ENCODE results near the gene HSPA4L. TPM values are rescaled to one million over a fixed set of nuclear protein-coding genes. Genes with fewer than 3 reads are reported as not detected.

HSPA4L gene
- polyA plus RNA-seq, 10 donors = 5.4 to 150 (median 8.1) TPM

GRCh38 chr4:127783026-127783769 lies 1.1 kb downstream of the HSPA4L start:
- DNase-seq = peak; percentile 74 to 93 (median 88)

DNA sequence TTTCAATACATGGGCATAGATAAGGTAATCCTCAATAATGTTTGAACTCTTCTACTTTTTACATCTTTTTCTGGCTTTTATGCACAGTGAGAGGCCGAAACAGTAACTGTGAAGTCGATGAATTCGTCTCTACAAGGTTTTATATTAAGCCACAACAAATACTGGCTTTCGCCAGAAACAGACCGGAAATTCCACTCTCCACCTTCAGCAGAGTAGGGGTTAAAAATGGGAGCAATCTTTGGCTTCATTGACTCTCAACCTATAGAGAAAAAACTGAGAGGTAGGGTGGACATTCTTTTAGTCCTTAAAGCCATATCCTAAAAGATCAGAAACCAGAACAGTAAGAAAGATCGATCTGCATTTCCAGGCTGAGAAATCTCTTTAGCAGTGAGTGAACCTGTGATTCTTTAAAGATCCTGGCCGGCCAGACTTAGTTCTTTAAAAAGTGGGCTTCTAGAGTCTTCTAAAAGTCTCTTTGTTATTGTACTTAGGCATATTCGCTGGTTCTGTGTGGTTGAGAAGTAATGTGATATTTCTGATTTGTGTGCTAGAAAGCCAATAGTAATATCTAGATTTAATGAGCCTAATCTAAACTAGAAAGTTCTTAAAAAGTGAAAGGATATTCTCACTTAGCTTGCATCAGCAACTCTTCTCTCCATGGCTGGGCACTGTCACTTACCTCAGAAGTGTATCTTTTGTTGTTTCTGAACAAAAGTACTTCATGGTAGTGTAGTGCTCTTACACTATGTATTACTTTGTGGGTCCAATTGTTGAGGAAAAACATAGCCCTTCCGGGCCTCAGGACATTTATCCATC lies 2.0 kb downstream of the HSPA4L start:
- DNase-seq = peak in 1 of 3 donors; percentile 19

DNA sequence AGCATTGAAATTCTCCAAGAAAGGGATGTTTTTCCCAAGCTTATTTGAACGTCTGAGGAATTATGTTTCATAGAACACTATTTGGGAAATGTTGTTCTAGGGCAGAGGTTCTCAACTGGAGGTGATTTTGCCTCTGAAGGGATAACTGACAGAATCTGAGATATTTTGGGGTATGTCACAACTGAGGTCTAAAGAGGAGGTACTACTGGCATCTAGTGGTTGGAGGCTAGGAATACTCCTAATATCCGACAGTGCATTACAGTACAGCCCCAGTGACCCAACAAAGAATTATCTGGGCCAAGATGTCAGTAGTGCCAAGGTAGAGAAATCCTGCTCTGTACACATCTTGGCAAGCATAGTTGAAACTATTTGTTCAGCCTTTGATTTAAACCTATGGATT lies 6.4 kb downstream of the HSPA4L start:
- DNase-seq = no peak

- DNase-seq = no peak
Measured at GRCh38 chr4:127791391-127791790, 9.3 kb downstream of the HSPA4L start.

GRCh38 chr4:127793528-127793927 lies 11.4 kb downstream of the HSPA4L start:
- DNase-seq = no peak

DNA sequence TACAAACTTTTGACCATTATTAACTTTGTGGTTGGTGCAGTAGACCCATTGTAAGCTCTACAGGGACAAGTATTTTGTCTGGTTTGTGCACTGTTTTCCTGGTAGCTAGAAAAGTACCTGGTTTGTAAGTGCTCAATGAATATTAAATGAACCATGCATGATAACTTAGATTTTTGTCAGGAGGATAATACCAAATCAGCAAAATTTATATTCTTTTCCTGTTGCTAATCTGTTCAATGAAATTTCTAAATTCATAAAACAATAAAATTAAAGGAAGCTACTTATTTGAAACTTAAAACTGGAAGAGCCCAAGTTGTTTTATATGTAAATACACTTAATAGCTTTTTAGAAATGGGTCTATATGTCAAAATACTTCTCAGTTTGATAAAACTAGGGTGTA lies 17.6 kb downstream of the HSPA4L start:
- no peak for DNase-seq

DNA sequence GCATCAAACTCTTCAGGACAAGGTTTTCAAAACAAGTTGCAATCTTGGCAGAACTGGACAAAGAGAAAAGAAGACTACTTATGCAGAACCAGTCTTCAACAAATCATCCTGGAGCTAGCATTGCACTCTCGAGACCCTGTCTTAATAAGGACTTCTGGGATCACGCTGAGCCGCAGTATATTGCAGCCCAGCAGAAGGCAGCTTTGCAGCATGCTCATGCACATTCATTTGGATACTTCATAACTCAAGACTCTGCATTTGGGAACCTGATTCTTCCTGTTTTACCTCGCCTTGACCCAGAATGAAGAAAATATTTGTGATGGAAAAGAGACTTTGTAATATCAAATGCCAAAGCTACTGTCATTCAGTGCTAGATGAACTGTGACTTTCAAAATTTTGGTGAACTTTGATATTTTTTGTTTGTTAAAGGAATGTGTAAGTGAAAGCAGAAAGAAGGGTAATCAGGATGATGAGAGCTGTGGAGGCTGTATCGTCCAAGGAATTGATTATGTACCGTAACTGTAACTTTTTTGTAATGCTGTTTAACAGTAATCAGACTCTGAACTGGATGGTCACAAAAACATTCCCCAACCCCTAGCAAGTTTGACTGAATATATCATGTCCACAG lies 27.2 kb downstream of the HSPA4L start:
- peak in 1 of 3 donors; percentile 20 for DNase-seq

GRCh38 chr4:127810551-127810950 lies 28.4 kb downstream of the HSPA4L start:
- DNase-seq = no peak

DNA sequence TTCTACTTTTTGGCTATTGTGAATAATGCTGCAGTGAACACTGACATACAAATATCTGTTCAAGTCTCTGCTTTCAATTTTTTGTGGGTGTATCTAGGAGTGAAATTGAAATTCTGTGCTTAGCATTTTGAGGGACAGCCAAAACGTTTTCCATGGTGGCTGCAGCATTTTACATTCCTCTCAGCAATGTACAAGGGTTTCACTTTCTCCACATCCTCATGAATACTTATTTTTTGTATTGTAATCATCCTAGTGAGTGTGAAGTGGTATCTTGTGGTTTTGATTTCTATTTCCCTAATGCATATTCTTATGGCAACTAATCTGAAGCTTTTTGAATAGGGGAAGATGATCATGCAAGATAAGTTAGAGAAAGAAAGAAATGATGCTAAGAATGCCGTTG lies 40.3 kb downstream of the HSPA4L start:
- peak in 1 of 3 donors; percentile 29 for DNase-seq

DNA sequence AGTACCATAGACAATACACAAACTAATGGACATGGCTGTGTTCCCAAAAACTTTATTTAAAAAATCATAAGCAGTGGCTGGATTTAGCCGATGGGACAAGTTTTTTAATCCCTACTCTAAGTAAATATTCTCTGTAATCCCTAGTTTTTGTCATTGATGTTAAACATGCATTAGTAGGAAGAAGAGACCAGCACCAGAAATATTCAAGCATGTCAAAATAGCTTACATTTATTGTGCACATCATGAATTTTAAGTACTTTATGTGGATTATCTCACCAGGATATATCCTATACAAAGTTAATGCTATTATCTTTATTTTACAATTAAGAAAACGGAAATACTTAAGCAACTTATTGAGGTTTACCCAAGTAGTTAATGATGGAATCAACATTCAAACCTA lies 46.0 kb downstream of the HSPA4L start:
- DNase-seq = no peak

GRCh38 chr4:127829014-127829413 lies 46.9 kb downstream of the HSPA4L start:
- DNase-seq = no peak

GRCh38 chr4:127832585-127832984 lies 50.5 kb downstream of the HSPA4L start:
- no peak for DNase-seq

- DNase-seq = no peak
Measured at GRCh38 chr4:127843704-127844600, 61.8 kb downstream of the HSPA4L start.

- no peak for DNase-seq
Measured at GRCh38 chr4:127844601-127845116, 62.5 kb downstream of the HSPA4L start.

DNA sequence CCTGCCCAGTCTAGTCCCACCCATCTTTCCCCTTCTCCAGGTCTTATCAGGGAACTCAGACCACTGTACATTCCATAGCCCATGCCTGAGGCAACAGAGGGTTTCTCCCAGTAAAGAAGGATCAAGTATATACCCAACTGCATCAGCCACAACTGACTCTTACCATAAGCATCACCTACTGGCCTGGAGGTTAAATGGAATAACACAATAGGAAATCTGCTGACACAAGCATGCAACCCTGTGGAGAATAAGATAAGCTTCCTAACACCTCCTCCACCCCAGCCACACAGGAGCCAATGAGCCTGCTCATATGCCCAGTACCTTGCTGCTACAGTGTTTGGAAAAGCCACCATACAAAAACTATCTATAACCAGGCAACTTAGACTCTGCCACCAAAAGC lies 63.9 kb downstream of the HSPA4L start:
- no peak for DNase-seq

- DNase-seq = no peak
Measured at GRCh38 chr4:127846765-127847164, 64.6 kb downstream of the HSPA4L start.

DNA sequence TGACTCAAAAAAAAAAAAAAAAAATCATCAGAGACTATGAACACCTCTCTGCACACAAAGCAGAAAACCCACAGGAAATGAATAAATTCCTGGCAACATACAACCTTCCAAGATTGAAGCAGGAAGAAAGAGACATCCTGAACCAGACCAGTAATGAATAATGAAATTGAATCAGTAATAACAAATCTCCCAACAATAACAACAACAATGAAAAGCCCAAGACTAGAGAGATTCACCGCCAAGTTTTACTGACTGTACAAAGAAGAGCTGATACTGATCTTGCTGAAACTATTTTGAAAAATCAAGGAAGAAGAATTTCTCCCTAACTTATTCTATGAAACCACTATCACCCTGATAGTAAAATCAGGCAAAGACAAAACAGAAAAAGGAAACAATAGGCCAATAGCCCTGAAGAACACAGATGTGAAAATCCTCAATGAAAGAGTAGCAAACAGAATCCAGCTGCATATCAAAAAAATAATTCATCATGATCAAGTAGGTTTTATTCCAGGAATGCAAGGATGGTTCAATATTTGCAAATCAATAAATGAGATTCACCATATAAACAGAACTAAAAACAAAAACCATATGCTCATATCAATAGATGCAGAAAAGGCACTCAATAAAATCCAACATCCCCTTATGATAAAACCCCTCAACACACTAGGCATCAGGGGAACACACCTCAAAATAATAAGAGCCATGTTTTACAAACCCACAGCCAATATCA lies 67.5 kb downstream of the HSPA4L start:
- no peak for DNase-seq

DNA sequence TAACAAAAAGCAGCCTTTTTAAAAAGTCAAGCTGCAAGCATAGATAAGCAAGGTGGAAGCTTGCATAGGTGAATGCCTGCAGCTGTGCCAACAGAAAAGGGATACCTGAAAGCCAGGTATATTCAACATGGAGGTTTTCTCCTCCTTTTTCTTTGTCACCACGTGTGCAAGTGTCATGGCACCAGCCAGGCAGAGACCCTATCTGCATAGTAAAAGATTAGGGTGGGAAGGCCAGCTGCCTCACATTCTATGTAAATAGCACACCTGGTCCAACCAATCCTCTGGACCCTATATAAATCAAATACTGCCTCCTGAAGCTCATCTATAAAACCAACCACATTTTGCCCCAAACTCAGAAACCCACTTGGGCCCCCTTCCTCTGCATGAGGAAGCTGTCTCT lies 70.5 kb downstream of the HSPA4L start:
- no peak for DNase-seq

DNA sequence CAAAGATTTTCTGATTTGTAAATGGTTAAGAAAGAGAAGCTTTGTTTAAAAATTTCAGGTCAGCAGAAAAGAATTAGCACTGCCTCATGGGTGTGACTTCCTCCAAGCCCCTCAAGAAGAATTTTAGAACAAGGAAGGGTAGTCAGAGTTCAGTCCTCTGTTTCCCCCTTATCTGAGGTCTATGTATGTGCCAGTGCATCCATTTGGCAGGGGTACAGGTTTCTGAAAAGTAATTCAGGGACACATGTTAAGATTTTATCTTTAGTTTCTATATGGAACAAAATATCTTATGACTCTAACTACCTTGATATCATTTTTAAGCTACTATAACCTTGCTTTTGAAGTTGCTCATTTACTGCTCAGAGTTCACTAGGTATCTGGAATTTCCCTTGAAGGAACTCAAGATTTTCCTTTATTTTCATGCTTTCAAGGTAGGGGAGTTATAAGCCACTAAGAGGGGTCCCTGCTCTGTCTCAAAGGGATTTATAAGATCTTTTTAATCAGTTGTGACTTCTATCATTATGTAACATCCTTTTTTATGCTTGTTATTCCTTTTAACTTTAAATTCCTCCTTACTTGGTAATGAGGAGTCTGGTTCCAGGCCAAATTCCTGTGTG lies 74.2 kb downstream of the HSPA4L start:
- DNase-seq = no peak

GRCh38 chr4:127856813-127857447 lies 74.8 kb downstream of the HSPA4L start:
- peak in 1 of 3 donors; percentile 64 for DNase-seq

Measured in muscle of back (tissue), 11 donors.